Stimulated activated CD4-positive, alpha-beta T cell treated with anti-CD3 and anti-CD28 coated beads, Interleukin-15, amount 100 ng/mL, for 24 hours (primary cell): ENCODE data around the gene OAF.
"Not testable (repeated sequence)": the region's sequence is repeated elsewhere in the genome, so short reads cannot be mapped to it uniquely, and the experiment has no call there.

Source experiments
- DNase-seq: peaks from one replicate; pipeline ENCODE4 v3.0.0-alpha.2; 2020

The OAF gene

GRCh38 chr11:120244476-120245365, 33.9 kb downstream of the OAF start:
- no peak for DNase-seq

GRCh38 chr11:120245434-120245833, 34.6 kb downstream of the OAF start:
- no peak for DNase-seq

GRCh38 chr11:120248551-120249278, 37.9 kb downstream of the OAF start:
- DNase-seq, result no peak

GRCh38 chr11:120249279-120250262, 38.7 kb downstream of the OAF start:
- no peak for DNase-seq

GRCh38 chr11:120253377-120253776, 42.5 kb downstream of the OAF start:
- not testable (repeated sequence) for DNase-seq

- no peak for DNase-seq
Measured at GRCh38 chr11:120254788-120255518, 44.1 kb downstream of the OAF start.

GRCh38 chr11:120255519-120255866, 44.7 kb downstream of the OAF start:
- DNase-seq, result no peak

- DNase-seq, result no peak
Measured at GRCh38 chr11:120256178-120256577, 45.3 kb downstream of the OAF start.

- DNase-seq, result no peak
Measured at GRCh38 chr11:120256779-120257178, 45.9 kb downstream of the OAF start.

GRCh38 chr11:120257346-120257745, 46.5 kb downstream of the OAF start:
- DNase-seq, result no peak

- DNase-seq, result no peak
Measured at GRCh38 chr11:120258661-120259060, 47.8 kb downstream of the OAF start.

- DNase-seq, result no peak
Measured at GRCh38 chr11:120259241-120259640, 48.4 kb downstream of the OAF start.

- no peak for DNase-seq
Measured at GRCh38 chr11:120259988-120260565, 49.2 kb downstream of the OAF start.

GRCh38 chr11:120260616-120261015, 49.8 kb downstream of the OAF start:
- no peak for DNase-seq

- DNase-seq, result no peak
Measured at GRCh38 chr11:120261321-120261720, 50.5 kb downstream of the OAF start.

- no peak for DNase-seq
Measured at GRCh38 chr11:120261931-120262330, 51.1 kb downstream of the OAF start.

- no peak for DNase-seq
Measured at GRCh38 chr11:120267319-120267718, 56.5 kb downstream of the OAF start.

- DNase-seq, result no peak
Measured at GRCh38 chr11:120268686-120269085, 57.9 kb downstream of the OAF start.

GRCh38 chr11:120270386-120270785, 59.6 kb downstream of the OAF start:
- no peak for DNase-seq

- DNase-seq, result no peak
Measured at GRCh38 chr11:120271672-120272071, 60.8 kb downstream of the OAF start.

GRCh38 chr11:120272303-120272702, 61.5 kb downstream of the OAF start:
- DNase-seq, result no peak

- no peak for DNase-seq
Measured at GRCh38 chr11:120273432-120273831, 62.6 kb downstream of the OAF start.
